ENCODE results near the gene SHROOM3.

GRCh38 chr4:76799140-76799539 lies 364.1 kb downstream of the SHROOM3 start:
- TF ChIP-seq CTCF (IDR thresholded peaks at IDR 0.05), result no peak
- no peak for TF ChIP-seq ZFX (IDR thresholded peaks at IDR 0.05; ENCODE audit: borderline replicate concordance)
